Skin of body (tissue), 2 donors: ENCODE measurements around the gene SIN3A. TPM values are rescaled to one million over a fixed set of nuclear protein-coding genes. Genes with fewer than 3 reads are reported as not detected.
"Not testable (repeated sequence)": the region's sequence is repeated elsewhere in the genome, so short reads cannot be mapped to it uniquely, and the experiment has no call there.

ENCODE experiments used
- DNase-seq: peaks from one replicate; lab custom pipeline; 2025; lab: John Stamatoyannopoulos, UW
- total RNA-seq: library from RNA; depleted of rRNA; stranded (reverse); fragments of >200 nt; gene quantifications from one replicate; pipeline ENCODE4 v1.2.3, GENCODE V29; 2014

SIN3A gene
- total RNA-seq: 44.5 TPM

GRCh38 chr15:75451674-75452363, at the start of gene SIN3A:
Gene SIN3A, minus strand, starts transcription at chr15:75451690. Its CDS starts 21,315 bp downstream, at chr15:75430375.
- peak; percentile 100 for DNase-seq

- no peak for DNase-seq
These were observed 42.2 kb upstream of the SIN3A start for GRCh38 chr15:75493732-75494131.

GRCh38 chr15:75483961-75484360, 32.5 kb upstream of the SIN3A start:
- DNase-seq: no peak

- DNase-seq: not testable (repeated sequence)
These were observed 32.1 kb upstream of the SIN3A start for GRCh38 chr15:75483556-75483955.

GRCh38 chr15:75483106-75483505, 31.6 kb upstream of the SIN3A start:
- no peak for DNase-seq

- DNase-seq: not testable (repeated sequence)
These were observed 29.0 kb upstream of the SIN3A start for GRCh38 chr15:75480463-75480862.

GRCh38 chr15:75479670-75480069, 28.2 kb upstream of the SIN3A start:
- DNase-seq: no peak

- DNase-seq: not testable (repeated sequence)
These were observed 25.6 kb upstream of the SIN3A start for GRCh38 chr15:75477094-75477493.

- DNase-seq: no peak
These were observed 17.6 kb upstream of the SIN3A start for GRCh38 chr15:75468913-75469598.

- no peak for DNase-seq
These were observed 9.2 kb upstream of the SIN3A start for GRCh38 chr15:75460646-75461045.

GRCh38 chr15:75459581-75459980, 8.1 kb upstream of the SIN3A start:
- no peak for DNase-seq

- no peak for DNase-seq
These were observed 5.2 kb upstream of the SIN3A start for GRCh38 chr15:75456710-75457109.

GRCh38 chr15:75455982-75456531, 4.6 kb upstream of the SIN3A start:
- DNase-seq: peak; percentile 44

GRCh38 chr15:75455424-75455981, 4.0 kb upstream of the SIN3A start:
- peak; percentile 88 for DNase-seq

GRCh38 chr15:75454471-75455378, 3.2 kb upstream of the SIN3A start:
- DNase-seq: peak; percentile 72

GRCh38 chr15:75453703-75454470, 2.4 kb upstream of the SIN3A start:
- DNase-seq: peak; percentile 99

- DNase-seq: peak; percentile 45
These were observed 1.6 kb upstream of the SIN3A start for GRCh38 chr15:75452865-75453702.

- DNase-seq: peak; percentile 80
These were observed 924 bp upstream of the SIN3A start for GRCh38 chr15:75452364-75452864.

- DNase-seq: no peak
These were observed 252 bp downstream of the SIN3A start for GRCh38 chr15:75451202-75451673.
